ENCODE results near the gene LDLRAD4. TPM values are rescaled to one million over a fixed set of nuclear protein-coding genes. Genes with fewer than 3 reads are reported as not detected.

Gene LDLRAD4
- total RNA-seq, 1 experiment from 2014 or later: 3.6 TPM

DNA sequence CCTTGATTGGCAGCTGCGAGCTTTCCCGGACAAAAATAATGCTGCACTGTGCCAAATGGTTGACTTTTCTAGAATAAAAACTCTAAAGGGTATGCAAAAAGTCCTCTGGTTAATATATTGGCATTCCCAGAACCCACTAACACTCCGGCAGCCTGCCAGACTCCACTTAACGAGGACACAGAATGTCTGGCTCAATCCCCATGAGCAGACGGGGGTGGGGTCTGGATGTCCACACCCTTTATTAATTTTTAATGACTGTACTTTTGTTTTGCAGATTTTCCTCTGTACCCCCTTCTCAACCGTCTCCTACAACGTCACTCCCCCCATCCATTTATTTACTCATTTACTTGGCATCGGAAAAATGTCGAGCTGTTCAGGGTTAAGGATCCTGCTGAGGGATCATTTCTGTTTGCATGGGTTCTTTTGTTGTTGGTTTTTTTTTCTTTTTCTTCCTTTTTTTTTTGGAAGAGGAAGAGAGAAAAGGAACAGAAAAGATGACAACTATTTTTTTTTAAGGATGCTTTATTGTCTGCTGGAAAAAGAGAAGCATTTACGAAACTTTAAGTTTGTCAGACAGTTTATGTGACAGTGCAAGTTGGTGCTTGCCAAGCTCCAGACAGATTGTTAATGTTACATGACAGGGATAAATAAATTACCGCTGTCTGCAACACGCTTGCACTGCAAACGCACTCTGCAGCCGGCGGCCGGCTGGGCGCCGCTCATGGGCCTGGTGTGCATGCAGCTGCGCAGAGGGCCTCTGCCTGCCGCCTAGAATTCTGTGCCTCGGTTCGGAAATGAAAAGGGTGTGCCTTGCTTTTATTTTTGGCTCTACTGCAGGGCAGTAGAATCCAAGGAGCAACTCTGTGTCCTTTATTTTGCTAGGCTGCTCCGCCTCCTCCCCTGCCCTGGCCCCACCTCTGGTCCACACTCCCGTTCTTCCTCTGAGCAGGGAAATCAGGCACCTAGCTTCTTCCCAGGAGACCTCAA is 3.6 kb downstream of the LDLRAD4 start:
- peaks cover 41% of the 10 kb centered on the region for H3K27me3 ChIP-seq (replicated peaks; ENCODE audit: insufficient read depth, low read depth, low read length, poor library complexity)
- DNase-seq (ENCODE audit: low spot score): peak; percentile 57
- H3K4me3 ChIP-seq (ENCODE audit: low read depth, low read length, poor library complexity, severe bottlenecking): no peak overlapping the region
- H3K27ac ChIP-seq (ENCODE audit: low read depth, low read length, poor library complexity, severe bottlenecking): no peak overlapping the region
- H3K4me1 ChIP-seq (ENCODE audit: insufficient read depth, low read length, poor library complexity, severe bottlenecking): peaks cover 16% of the 10 kb centered on the region
- H3K9me3 ChIP-seq (ENCODE audit: low read depth, low read length, poor library complexity, severe bottlenecking): no peaks in the 10 kb centered on the region
- BruUV-seq (replicated peaks): no TSS peak
- no peaks in the 10 kb centered on the region for H3K36me3 ChIP-seq (ENCODE audit: insufficient read depth, low read length, poor library complexity, severe bottlenecking)
- intact Hi-C loops (cut with micrococcal nuclease; ENCODE audit: unreplicated experiment): no loop called here
- POLR2A ChIA-PET (ENCODE audit: low non-redundant PET): no interaction called here
- CTCF ChIA-PET: no interaction called here
- TF ChIP-seq, protein P1, sequence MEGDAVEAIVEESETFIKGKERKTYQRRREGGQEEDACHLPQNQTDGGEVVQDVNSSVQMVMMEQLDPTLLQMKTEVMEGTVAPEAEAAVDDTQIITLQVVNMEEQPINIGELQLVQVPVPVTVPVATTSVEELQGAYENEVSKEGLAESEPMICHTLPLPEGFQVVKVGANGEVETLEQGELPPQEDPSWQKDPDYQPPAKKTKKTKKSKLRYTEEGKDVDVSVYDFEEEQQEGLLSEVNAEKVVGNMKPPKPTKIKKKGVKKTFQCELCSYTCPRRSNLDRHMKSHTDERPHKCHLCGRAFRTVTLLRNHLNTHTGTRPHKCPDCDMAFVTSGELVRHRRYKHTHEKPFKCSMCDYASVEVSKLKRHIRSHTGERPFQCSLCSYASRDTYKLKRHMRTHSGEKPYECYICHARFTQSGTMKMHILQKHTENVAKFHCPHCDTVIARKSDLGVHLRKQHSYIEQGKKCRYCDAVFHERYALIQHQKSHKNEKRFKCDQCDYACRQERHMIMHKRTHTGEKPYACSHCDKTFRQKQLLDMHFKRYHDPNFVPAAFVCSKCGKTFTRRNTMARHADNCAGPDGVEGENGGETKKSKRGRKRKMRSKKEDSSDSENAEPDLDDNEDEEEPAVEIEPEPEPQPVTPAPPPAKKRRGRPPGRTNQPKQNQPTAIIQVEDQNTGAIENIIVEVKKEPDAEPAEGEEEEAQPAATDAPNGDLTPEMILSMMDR (conservative IDR thresholded peaks at IDR 0.05; ENCODE audit: low read depth, low read length): no peak
- TF ChIP-seq EZH2 (IDR thresholded peaks at IDR 0.05; ENCODE audit: borderline replicate concordance, low read depth, low read length, poor library complexity, severe bottlenecking): no peak

DNA sequence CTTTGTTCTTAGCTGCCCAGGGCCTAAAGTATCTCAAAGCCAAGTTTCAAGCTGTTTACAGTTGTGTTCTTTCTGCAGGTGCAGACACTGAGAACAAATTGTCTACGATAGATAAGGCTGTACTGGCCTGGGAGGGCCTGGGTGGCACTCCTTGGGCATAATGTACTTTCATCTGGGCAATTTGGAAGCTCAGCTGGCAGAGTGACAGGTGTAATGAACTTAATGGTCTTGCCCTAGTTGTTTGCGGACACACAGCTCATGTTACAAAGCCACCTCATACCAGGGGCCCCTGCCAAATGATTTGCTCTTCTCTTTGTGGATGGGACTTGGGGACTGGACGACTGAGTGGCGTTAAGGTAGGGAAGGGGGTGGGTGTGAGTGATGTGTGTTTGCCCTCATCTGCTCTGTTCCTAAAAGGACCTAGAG is 4.3 kb downstream of the LDLRAD4 start:
- no peak overlapping the region for H3K27ac ChIP-seq (ENCODE audit: low read depth, low read length, poor library complexity, severe bottlenecking)
- CTCF ChIA-PET: no interaction called here

DNA sequence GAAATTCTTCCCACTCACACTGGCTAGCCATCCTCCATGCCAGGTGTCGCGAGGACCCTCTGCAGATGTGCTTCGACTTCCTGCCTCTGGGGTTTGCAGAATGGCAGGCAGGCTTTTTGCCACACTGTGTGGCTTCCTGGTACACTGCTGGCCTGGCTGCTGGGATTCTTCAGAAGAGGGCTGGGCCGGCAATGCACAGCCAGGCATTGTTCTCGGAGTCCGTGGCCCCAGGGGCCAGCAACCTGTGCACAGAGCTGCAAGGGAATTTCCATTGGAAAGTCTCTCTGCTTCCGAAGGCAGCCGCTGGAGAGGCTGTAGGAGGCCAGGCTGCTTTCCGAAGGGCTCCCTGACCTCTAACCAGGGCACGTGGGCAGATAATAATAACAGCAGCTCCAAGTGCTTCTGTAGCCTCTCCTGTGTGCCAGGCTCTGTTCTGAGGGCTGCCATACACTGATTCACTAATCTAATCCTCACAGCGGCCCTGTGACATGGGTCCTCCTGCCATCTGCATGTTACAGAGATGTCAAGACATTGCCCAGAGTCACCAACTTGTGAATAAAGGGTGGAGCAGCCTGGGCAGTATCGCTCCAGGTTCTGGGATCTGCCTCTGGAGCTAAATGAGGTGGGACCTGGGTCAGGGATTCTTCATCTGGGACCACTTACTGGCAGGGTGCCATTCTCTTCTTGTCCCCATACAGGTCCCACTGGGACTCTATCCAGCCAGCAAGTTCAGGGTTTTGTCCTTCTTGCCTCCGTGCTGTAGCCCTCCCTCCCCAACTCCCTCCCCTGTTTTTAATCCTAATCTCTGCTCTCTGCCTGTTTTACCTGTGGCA is 5.0 kb downstream of the LDLRAD4 start:
- TF ChIP-seq, protein P1 (conservative IDR thresholded peaks at IDR 0.05; ENCODE audit: low read depth, low read length): no peak
- no peak for TF ChIP-seq EZH2 (IDR thresholded peaks at IDR 0.05; ENCODE audit: borderline replicate concordance, low read depth, low read length, poor library complexity, severe bottlenecking)
- Histone ChIP-seq H3K36me3 (ENCODE audit: insufficient read depth, low read length, poor library complexity, severe bottlenecking) (no peaks in the 10 kb centered on the region), H3K27ac (ENCODE audit: low read depth, low read length, poor library complexity, severe bottlenecking) (no peak overlapping the region), H3K27me3 (replicated peaks; ENCODE audit: insufficient read depth, low read depth, low read length, poor library complexity) (peaks cover 35% of the 10 kb centered on the region), H3K4me3 (ENCODE audit: low read depth, low read length, poor library complexity, severe bottlenecking) (no peak overlapping the region), H3K4me1 (ENCODE audit: insufficient read depth, low read length, poor library complexity, severe bottlenecking) (peaks cover 16% of the 10 kb centered on the region), H3K9me3 (ENCODE audit: low read depth, low read length, poor library complexity, severe bottlenecking) (no peaks in the 10 kb centered on the region)
- DNase-seq (ENCODE audit: low spot score): no peak
- BruUV-seq (replicated peaks): no TSS peak
- POLR2A ChIA-PET (ENCODE audit: low non-redundant PET): no interaction called here
- intact Hi-C loops (cut with micrococcal nuclease; ENCODE audit: unreplicated experiment): no loop called here
- CTCF ChIA-PET: no interaction called here

More for the DNA sequence above, 4.3 kb downstream of the LDLRAD4 start:
- intact Hi-C loops (cut with micrococcal nuclease; ENCODE audit: unreplicated experiment): no loop called here
- Histone ChIP-seq H3K36me3 (ENCODE audit: insufficient read depth, low read length, poor library complexity, severe bottlenecking) (no peaks in the 10 kb centered on the region), H3K9me3 (ENCODE audit: low read depth, low read length, poor library complexity, severe bottlenecking) (no peaks in the 10 kb centered on the region), H3K4me1 (ENCODE audit: insufficient read depth, low read length, poor library complexity, severe bottlenecking) (peaks cover 16% of the 10 kb centered on the region), H3K27me3 (replicated peaks; ENCODE audit: insufficient read depth, low read depth, low read length, poor library complexity) (peaks cover 41% of the 10 kb centered on the region), H3K4me3 (ENCODE audit: low read depth, low read length, poor library complexity, severe bottlenecking) (no peak overlapping the region)
- no peak for DNase-seq (ENCODE audit: low spot score)
- POLR2A ChIA-PET (ENCODE audit: low non-redundant PET): no interaction called here
- no peak for TF ChIP-seq EZH2 (IDR thresholded peaks at IDR 0.05; ENCODE audit: borderline replicate concordance, low read depth, low read length, poor library complexity, severe bottlenecking)
- TF ChIP-seq, protein P1 (conservative IDR thresholded peaks at IDR 0.05; ENCODE audit: low read depth, low read length): no peak
- BruUV-seq (replicated peaks): no TSS peak

Measured in A673 (cell line).